NCI-H1436 treated with DMSO at 0.1 percent for 48 hours (cell line): ENCODE measurements around the gene DNAH14.
A peak's percentile ranks its signal among the peaks of the same experiment; 100 is the strongest.
"Not testable (repeated sequence)": the region's sequence is repeated elsewhere in the genome, so short reads cannot be mapped to it uniquely, and the experiment has no call there.

ENCODE experiments used
- DNase-seq: peaks from one replicate; lab custom pipeline; 2025; lab: John Stamatoyannopoulos, UW

The DNAH14 gene

DNA sequence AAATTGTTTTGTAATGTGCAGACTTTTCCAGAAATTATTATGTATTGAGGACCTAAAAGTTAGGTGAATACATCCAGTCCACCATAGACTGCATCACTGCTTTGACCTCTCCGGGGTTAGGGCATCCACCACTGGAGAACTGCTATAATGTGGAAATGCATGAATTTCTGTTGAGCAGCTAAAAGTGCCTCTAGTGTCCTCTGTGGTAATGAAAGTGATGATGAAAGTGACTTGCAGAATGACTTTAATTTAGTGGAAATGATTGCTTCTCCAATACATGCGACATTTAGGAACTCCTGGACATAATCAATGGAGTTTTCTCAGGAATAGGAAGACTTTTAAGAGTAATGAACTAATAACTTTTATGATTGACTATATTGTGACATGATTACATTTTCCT, 327.6 kb downstream of the DNAH14 start:
- DNase-seq = no peak

DNA sequence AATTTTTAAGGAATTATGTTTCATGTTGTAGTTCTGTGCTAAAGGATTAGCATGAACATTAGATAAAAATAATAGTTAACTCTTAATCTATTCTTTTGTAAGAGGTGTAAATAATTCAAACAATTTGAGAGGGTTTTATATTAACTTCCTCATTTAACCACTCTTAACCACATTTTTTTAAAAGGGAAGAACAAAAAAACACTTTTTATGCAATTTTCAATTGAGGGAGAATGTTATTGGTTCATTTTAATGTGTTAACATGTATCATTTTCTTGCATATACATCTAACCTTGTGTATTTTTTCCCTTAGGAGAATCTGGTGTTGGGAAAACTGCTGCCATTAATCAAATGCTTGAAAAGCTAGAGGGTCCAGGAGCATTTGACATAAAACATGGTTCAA, 329.3 kb downstream of the DNAH14 start:
- no peak for DNase-seq

DNA sequence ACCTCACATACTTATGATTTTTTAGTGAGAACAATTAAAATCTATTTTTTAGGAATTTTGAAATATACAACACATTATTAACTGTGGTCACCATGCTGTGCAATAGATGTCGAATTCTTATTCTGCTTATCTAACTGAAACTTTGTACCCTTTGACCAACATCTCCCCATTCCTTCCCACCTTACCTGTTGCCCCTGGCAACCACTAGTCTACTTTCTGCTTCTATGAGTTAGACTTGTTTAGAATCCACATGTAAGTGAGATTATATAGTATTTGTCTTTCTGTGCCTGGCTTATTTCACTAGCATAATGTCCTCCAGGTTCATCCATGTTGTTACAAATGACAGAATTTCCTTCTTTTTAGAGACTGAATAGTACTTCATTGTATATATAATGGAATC, 330.1 kb downstream of the DNAH14 start:
- DNase-seq = no peak

DNA sequence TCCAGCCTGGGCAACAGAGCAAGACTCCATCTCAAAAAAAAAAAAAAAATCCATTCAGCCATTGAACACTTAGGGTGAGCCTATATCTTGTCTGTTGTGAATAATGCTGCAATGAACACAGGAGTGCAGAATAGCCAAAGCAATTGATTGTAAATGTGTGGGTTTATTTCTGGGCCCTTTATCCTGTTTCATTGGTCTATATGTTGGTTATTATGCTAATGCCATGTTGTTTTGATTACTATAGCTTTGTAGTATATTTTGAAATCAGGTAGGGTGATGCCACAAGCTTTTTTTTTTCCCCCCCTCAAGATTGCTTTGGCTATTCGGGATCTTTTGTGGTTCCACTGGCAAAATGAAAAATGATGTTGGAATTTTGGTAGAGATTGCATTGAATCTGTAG, 330.8 kb downstream of the DNAH14 start:
- DNase-seq = no peak

DNA sequence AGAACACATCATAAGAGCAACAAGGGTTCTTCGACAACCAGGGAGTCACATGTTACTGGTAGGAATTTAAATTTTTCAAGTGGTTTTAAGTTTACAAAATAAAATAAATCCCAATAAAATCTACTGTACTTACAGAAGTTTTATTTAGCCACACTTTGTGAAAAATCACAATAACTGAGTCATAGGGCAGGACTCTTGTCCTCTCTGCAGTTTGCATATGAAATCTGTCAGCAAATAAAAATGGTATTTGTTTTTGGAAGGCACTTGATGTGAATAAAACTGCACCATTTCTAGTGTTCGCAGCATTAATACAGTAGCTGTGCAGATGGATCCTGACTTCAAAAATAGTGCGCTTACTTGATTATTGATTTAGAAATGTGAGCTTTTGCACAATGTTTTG, 348.0 kb downstream of the DNAH14 start:
- no peak for DNase-seq

DNA sequence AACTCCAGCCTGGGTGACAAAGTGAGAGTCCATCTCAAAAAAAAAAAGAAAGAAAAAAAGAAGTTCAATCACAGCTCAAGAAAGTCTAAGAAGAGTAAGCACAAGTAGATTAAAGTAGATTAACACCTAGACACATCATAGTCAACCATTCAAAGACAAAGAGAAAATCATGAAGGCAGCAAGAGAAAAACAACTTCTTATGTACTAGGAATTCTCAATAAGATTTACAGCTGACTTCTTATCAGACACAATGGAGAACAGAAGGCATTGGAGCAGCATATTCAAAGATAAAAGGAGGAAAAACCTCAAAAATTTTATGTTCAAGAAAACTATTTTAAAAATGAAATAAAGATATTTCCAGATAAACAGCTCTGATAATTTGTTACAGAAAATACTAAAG, 351.1 kb downstream of the DNAH14 start:
- DNase-seq = no peak

DNA sequence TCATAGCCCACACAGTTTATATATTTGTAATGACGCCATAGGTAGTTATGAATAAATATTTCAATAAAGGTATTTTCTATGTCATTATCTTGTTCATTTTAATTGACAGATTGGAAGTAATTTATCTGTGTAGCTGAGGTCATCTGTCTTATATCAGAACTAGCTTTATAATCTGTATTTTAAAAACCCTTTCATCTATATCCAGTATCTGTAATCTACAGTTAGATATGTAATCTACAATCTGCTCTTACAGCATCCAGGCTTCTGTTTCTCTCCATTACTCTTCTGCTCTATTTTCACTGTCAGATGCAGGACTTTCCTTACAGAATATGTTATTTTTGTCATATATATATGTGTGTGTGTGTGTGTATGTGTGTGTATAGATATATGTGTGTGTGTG, 360.8 kb downstream of the DNAH14 start:
- DNase-seq = no peak

DNA sequence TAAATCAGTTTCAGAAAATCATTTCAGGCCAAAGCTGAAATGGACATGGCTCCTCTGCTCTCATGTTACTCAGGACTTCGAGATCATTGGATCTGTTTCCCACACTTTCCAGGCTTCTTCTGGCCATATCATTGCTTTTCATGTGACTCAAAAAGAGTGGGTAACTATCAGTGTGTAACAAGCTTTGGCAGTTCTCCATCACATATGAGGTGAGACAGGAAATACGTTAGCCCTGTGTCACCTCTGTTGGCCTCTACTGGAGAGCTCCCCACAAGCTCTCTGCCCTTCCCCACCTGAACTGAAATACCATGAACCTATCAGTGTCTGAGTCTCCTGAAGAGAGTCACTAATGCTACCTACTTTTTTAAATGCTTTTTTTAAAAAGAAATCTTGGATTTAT, 370.1 kb downstream of the DNAH14 start:
- DNase-seq = no peak

DNA sequence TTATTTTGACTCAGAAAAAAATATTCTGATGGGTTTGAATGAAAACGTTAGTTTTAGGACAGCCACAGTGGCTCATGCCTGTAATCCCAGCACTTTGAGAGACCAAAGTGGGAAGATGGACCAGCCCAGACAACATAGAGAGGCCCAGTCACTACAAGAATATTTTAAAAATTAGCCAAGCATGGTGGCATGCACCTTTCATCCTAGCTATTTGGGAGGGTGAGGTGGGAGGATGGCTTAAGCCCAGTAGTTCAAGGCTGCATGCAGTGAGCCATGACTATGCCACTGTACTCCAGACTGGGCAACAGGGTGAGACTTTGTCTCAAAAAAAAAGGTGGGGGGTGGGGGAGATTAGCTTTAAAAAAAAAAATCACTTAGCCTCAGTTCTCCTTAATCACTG, 370.9 kb downstream of the DNAH14 start:
- DNase-seq = no peak

DNA sequence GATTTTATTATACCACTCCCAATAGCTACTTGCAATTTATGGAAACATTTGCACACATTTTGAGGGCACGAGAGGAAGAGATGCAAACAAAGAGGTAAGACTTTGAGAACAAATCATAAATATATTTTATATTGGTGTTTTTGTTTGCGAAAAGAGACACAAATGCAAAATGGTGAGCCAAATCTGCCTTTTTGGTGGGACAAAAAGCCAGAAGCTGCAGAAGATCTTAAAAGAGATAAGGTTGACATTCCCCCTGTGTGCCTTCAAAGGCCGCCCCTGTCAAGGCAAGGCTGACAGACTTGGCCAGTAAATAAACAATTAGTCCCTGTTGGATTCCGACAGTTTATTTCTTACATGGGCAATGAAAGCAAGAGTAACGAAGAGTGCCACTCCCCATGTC, 375.5 kb downstream of the DNAH14 start:
- no peak for DNase-seq

DNA sequence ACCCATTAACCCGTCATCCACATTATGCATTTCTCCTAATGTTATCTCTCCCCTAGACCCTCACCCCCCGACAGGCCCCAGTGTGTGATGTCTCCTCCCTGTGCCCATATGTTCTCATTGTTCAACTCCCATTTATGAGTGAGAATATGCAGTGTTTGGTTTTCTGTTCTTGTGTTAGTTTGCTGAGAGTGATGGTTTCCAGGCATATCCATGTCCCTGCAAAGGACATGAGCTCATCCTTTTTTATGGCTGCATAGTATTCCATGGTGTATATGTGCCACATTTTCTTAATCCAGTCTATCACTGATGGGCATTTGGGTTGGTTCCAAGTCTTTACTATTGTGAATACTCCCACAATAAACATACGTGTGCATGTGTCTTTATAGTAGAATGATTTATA, 381.1 kb downstream of the DNAH14 start:
- DNase-seq = not testable (repeated sequence)

DNA sequence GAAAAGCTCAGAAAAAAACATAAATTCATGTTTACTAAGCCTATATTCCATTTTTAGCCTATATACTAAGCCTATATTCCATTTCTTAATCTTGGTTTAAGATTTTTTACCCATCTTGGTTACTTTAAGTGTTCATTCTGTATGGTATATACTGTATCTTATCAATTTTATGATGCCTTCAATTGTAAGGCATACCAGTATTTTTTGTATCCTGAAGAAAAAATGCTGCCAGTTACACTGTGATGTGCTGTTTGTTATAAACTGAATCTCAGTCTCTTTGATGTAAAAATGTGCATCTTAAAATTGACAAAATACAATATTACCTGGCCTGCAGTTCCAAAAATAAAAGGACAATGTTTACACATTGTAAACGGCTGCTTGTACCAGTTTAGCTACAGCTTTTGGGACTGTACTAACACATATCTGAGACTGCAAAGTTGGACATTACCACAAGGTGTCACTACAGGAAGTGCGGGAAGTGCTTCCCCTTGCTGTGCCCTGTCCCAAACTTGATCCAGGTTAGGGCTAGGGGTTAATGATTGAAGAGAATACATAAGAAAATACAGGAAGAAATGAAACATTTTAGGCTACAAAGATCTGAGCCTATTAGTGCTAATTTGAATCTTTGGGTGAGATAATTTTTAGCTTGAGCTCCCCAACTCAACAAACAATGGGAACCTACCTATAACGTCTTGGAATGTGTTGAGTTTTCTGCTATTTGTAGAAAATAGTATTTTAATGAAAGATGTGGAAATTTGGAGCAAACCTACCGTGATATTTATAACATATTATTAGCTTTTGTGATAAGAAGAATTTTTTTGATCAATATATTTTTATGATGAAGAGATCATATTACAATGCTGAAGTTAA, 389.5 kb downstream of the DNAH14 start:
- peak; percentile 19 for DNase-seq

DNA sequence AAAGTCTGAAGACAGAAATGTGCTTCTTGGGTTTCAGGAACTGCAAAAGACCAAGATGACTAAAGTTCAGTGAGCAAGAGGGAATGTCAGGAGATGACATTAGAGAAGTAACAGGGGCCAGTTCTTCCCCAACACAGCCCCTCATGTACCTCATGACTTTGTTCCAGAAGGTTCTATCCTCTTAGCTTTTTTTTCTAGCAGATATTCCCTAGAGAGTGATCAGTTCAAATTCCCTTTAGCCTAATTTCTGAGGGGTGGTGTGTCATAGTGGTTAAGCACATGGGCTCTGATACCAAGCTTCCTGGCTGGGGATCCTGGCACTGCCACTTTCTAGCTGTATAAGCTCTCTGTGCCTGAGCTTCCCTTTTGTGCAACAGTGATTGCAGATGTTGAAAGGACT, 390.4 kb downstream of the DNAH14 start:
- DNase-seq = no peak

DNA sequence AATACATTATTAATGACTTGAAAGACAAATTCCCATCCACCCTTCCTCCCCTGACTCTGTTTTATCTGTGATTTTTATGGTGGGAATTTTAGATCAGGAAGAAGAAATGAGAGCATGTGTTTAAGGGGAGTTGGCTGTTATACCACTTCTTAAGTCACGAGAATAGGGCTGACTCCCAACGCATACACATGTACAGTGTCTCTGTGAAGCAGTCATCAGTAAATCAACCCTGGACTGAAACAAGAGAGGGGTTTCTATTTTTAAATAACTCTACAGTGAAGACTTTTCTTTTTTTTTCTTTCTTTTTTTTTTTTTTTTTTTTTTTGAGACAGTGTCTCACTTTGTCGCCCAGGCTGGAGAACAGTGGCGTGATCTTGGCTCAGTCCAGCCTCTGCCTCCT, 392.3 kb downstream of the DNAH14 start:
- no peak for DNase-seq

DNA sequence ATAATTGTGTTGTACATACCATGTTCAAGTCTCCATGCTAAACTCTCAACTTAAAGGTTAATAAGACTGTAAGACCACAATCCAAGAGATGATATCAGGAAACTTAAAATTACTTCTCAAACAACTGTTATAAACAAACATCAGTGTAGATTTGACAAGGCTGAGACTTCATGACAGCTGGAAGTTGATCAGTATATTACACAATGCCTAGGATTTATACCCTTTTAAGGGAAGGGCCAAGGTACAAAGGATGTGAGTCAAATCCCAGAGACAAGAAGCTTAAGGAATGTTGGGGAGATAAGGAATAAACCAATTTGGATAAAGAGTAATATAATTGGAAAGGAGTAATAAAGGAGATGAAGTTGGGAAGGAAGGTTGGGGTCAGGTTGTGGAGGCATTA, 399.6 kb downstream of the DNAH14 start:
- DNase-seq = no peak

DNA sequence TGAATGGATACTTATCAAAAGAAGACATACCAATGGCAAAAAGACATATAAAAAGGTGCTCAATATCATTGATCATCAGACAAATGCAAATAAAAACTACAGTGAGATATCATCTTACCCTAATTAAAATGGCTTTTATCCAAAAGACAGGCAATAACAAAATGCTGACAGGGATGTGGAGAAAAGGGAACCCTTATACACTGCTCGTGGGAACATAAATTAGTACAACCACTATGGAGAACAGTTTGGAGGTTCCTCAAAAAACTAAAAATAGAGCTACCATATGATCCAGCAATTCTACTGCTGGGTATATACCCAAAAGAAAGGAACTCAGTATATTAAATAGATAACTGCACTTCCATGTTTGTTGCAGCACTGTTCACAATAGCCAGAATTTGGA, 400.5 kb downstream of the DNAH14 start:
- DNase-seq = not testable (repeated sequence)

DNA sequence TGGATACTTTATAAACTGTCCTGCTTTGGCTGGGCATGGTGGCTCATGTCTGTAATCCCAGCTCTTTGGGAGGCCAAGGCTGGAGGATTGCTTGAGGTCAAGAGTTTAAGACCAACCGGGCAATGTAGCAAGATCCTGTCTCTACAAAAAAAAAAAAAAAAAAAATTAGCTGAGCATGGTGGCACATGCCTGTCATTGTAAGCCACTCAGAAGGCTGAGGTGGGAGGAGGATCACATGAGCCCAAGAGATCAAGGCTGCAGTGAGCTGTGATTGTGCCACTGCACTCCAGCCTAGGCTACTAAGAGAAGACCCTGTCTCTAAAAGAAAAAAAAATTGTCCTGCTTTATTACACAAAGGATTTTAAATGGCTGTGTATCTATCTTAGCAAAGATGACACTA, 403.2 kb downstream of the DNAH14 start:
- DNase-seq = no peak

DNA sequence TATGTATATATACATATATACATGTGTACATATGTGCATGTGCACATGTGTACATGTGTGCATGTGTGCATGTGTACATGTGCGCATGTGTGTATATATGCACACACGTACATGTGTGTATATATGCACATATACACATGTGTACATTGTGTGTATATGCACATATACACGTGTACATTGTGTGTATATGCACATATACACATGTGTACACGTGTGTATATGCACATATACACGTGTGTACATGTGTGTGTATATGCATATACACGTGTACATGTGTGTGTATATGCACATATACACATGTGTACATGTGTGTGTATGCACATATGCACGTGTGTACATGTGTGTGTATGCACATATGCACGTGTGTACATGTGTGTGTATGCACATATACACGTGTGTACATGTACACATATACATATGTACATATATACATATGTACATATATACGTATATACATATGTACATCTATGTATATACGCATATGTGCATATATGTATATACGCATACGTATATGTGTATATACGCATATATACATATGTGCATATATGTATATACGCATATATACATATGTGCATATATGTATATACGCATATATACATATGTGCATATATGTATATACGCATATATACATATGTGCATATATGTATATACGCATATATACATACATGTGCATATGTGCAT, 405.8 kb downstream of the DNAH14 start:
- not testable (repeated sequence) for DNase-seq

DNA sequence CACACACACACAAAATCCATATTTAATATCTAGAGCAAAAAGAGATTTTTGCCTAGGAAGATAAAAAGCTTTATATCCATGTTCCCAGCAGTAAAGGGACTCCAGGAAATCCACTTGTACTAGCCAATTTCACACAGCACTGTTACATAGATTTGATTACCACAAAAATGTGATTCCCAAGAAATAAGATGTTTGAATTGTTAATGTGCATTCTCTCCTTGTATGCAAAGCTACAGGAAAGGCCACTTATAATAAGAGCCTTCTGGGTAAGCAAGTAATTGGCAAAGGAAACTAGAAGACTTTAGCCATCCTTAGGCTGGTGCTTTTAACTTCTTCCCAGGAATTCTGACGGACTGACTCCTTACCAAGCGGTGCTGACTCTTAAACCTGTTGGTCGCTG, 409.1 kb downstream of the DNAH14 start:
- DNase-seq = no peak

DNA sequence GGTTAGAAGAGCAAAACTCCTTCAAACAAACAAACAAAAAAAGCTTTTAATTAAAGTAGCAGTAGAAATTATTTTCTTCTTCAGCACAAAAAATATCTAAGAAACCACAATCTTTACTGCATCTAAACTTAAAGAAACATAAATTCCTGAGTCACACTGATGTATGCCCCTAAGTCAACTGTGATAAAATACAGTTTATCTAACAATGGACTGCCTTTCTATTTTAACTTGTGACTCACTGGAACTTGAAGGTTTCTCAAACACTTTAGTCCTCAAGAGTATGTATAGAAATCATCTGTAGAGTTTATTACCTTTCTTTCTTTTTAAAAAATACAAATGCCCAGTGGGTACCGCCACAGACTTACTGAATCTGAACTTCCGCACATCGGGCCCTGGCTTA, 412.2 kb downstream of the DNAH14 start:
- no peak for DNase-seq

DNA sequence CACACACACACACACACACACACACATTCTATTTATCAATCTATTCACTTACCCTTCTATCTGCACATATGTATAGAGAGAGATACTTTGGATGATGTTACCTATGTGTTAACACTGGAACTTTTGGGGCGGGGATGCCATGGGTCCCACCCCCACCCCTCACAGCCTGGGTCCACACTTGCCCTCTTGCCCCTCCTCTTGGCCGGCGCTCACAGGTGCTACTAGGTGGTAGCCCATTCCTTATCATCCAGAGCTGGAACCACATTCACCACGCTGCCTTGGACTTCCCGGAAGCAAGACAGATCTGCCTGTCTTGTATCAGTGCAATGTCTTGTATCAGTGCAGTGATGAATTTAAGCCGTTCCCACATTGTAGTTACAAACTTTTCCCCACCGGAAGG, 413.2 kb downstream of the DNAH14 start:
- no peak for DNase-seq

DNA sequence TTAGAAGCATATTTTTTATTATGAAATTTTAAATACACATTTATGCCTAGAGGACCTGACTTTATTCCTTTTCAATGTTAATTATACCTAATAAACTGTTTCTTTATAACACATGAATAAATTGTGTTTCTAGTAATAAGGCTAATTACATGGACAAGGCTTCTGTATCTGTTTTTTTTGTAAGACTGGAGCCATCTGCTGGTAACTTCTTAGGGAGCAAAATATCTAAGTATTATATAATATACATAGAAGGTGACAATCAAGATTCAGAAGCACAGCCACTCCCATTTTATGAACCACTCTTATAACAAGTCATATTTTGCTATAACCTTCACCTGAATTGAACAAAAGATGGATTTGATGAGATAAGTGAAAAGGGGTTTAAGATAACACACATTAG, 414.1 kb downstream of the DNAH14 start:
- DNase-seq = peak; percentile 28

DNA sequence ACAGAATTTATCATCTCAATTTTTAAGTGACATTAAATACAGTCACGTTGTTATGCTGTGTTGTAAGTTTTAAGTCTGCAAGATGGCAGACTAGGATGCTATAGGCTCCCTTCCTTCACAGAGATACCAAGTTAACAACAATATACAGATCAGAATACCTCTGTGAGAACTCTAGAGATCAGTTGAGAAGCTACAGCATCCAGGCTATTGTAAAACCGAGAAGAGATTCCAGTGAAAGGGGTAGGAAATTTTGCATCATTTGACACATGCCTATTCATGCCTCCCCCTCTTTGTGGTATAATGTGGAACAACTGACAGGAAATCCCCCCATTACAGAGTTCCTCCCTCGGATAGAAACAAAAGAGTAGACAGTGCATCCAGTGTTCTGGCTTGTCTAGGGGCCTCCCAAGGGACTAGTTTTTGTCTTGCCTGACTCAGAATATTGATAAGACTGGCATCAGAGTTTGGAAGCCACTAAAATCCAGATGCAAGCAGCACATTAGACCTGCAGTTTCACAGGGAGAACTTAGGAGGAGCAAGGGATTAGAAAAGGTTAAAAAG, 417.7 kb downstream of the DNAH14 start:
- DNase-seq = no peak
